ENCODE measurements around the gene KCTD2.

- TF ChIP-seq CTCF (IDR thresholded peaks at IDR 0.05; ENCODE audit: low read depth, low read length): no peak
- no peak for TF ChIP-seq POLR2A (IDR thresholded peaks at IDR 0.05; ENCODE audit: extremely low read depth, insufficient read length)
- no peak for TF ChIP-seq MYC (IDR thresholded peaks at IDR 0.05; ENCODE audit: low read depth, low read length)
- no peak for TF ChIP-seq MAX (IDR thresholded peaks at IDR 0.05; ENCODE audit: low read depth, low read length)
These were observed 27.3 kb upstream of the KCTD2 start for GRCh38 chr17:75019710-75020109.

Data from NB4 (cell line).